Measurements from ENCODE around the gene TMEFF2. TPM values are rescaled to one million over a fixed set of nuclear protein-coding genes. Genes with fewer than 3 reads are reported as not detected.
"Not testable (repeated sequence)": the region's sequence is repeated elsewhere in the genome, so short reads cannot be mapped to it uniquely, and the experiment has no call there.

Gene TMEFF2
- total RNA-seq, 1 donor from 2014 or later = not detected

DNA sequence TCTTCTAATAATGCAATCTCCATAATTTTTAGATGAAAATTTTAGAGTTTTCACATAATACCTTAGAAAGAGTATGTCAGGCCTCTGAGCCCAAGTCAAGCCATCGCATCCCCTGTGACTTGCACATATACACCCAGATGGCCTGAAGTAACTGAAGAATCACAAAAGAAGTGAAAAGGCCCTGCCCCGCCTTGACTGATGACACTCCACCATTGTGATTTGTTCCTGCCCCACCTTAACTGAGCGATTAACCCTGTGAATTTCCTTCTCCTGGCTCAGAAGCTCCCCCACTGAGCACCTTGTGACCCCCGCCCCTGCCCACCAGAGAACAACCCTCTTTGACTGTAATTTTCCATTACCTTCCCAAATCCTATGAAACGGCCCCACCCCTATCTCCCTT is 64.4 kb downstream of the TMEFF2 start:
- not testable (repeated sequence) for DNase-seq (ENCODE audit: low spot score)

- DNase-seq (ENCODE audit: low spot score) = no peak
These were observed 66.1 kb downstream of the TMEFF2 start for GRCh38 chr2:192128655-192129054.

- no peak for DNase-seq (ENCODE audit: low spot score)
These were observed 67.3 kb downstream of the TMEFF2 start for GRCh38 chr2:192127434-192127833.

- DNase-seq (ENCODE audit: low spot score) = no peak
These were observed 67.8 kb downstream of the TMEFF2 start for GRCh38 chr2:192126912-192127311.

DNA sequence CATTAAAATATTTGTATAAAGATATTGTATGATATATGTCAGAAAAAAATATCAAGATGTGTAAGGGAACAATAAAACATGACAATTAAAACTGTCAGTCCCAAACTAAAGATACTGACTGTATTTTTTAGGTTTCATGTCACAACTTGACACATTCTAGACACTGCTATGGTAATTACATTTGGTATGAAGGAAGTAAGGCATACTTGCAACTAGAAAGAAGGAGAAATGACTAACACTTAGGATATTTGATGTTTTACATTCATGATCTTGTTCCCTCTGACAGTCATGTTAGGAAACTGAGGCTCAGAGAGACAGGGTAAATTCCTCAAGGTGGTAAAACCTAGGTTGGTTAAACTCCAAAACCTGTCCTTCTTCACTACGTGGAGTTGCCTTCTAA is 68.3 kb downstream of the TMEFF2 start:
- DNase-seq (ENCODE audit: low spot score) = no peak

DNA sequence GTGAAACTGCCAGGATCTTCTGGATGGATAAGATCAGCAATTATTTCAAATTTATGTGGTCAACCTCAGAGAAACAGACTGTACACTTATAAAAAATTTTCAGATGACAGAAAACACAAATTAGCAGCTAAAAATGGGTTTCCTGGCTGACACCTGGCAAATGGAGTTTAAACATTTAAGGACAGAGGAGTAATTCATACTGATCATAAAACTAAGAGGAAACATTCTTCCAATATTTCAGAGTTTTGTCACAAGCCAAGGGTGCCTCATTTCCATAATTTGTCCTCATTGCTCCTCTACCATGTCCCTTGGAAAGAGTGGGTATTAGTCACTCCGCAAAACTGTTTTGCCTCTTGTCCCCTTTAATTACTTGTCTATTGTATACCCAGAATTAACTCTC is 70.2 kb downstream of the TMEFF2 start:
- DNase-seq (ENCODE audit: low spot score) = no peak

- DNase-seq (ENCODE audit: low spot score) = no peak
These were observed 70.9 kb downstream of the TMEFF2 start for GRCh38 chr2:192123847-192124246.

DNA sequence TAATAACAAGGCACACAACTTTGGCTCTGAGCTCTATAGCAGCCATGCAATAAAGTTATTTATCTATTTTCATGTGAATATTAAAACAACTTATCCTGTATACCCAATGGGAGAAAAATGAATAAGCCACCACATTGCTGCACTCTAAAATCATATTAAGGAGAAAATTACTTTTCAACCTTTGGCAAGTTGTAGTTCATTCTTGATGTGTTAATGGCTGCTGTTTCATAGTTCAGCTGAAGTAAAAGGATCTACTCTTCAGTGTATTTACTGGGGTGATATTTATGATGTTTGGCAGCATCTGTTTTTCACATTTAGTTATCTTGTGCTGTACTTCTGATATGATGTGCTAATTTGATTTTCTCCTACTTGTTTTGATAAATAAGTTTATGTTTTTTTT is 71.8 kb downstream of the TMEFF2 start:
- DNase-seq (ENCODE audit: low spot score) = no peak

DNA sequence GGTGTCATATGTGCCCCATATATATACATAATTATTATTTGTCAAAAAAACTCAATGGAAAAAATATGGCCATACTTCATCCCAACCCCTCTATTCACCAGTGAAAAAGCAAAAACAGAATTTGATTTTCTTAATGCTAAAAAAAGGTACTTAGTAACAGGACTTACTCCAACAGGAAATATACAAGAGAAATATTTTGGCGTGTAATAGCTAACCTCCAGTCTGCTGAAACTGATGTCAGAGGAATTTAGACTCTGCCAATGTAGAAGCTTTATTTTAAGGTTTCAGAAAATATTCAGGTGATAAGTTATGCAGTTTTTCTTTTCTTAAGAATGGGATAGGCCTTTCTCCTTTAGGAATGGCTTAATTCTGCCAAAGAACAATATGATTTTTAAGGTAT is 72.6 kb downstream of the TMEFF2 start:
- no peak for DNase-seq (ENCODE audit: low spot score)

DNA sequence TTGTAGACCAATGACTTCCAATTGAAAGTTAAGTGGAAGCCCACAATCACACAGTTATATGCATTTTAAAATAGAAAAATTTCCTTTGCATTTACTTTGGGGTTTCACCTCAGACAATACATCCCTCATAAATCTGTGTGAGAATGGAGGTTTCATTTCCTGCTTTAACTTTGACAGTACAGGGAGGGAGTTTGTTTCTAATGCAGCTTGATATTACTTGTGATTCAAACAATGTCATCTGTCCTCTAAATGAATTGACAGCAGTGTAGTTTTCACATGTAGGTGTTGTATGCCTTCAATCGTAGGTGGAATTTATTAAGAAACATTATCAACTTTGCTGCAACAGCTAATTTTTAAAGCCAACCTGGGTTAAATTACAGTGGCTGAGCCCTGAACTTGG is 75.2 kb downstream of the TMEFF2 start:
- DNase-seq (ENCODE audit: low spot score) = no peak

- no peak for DNase-seq (ENCODE audit: low spot score)
These were observed 77.0 kb downstream of the TMEFF2 start for GRCh38 chr2:192117705-192118104.

GRCh38 chr2:192111536-192111935 is 83.2 kb downstream of the TMEFF2 start:
- not testable (repeated sequence) for DNase-seq (ENCODE audit: low spot score)

DNA sequence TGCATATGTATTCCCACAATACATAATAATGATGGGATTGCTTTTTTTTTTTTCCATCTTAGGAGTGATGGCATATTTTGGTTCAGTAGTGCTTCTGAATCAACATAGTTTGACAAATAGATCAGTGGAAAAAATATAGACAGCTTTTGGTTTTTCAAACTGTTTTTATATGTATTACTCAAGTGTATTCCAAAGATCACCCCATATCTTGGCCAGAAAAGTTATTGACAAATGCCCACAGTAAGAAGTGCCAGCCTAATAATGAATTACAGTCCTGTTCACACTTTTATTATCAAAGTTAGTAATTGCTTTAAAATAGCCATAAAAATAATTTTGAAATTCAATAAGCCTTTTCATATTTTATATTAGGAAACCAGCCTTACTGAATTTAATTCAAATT is 95.0 kb downstream of the TMEFF2 start:
- DNase-seq (ENCODE audit: low spot score) = no peak

DNA sequence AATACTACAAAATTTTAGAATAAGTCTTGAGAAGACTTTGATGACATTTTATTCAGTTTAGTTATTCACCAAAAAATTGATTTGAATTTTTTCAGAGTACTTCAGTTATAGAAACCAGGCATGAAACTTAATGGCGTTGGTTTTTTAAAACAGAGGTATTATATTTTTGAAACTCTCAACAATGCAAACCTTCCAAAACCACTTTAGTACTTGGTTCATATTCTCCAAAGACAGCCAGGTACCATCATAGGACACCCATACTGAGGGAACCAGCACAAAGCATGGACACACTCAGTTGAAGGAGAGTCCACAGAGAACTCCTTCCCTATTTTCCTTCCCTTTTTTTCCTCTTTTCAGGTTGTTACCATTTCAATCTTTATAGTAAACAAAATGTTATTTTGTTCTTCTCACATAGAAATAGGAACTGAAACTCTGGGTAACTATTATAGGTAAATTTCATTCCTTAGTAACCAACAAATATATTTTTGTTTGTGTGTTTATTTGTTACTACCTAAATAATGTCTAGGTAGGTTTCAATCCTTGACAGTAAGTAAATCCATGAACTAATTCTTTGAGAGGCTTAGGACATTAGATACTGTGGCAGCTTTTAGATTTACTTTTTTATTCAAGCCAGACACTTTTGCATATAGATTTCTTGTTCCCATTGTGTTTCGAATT is 95.8 kb downstream of the TMEFF2 start:
- DNase-seq (ENCODE audit: low spot score) = no peak

DNA sequence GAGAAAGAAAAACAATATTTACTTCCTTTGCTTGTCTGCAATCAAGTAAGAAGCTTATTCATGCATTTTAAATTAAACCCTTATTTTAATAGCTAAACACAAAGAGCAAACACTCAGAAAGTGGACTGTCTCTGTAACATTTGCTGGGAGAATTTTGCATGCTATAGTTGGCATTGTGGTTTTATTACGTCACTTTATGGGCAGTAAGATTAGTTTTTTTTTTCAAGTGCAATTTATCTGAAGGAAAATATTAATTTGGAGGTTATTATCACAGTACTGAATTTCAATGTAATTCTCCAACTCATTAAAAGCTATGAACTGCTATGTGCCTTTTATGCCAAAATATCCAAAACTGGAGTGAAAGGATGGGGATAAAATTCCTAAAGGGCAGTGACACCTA is 103.3 kb downstream of the TMEFF2 start:
- no peak for DNase-seq (ENCODE audit: low spot score)

- DNase-seq (ENCODE audit: low spot score) = no peak
These were observed 103.8 kb downstream of the TMEFF2 start for GRCh38 chr2:192090911-192091310.

DNA sequence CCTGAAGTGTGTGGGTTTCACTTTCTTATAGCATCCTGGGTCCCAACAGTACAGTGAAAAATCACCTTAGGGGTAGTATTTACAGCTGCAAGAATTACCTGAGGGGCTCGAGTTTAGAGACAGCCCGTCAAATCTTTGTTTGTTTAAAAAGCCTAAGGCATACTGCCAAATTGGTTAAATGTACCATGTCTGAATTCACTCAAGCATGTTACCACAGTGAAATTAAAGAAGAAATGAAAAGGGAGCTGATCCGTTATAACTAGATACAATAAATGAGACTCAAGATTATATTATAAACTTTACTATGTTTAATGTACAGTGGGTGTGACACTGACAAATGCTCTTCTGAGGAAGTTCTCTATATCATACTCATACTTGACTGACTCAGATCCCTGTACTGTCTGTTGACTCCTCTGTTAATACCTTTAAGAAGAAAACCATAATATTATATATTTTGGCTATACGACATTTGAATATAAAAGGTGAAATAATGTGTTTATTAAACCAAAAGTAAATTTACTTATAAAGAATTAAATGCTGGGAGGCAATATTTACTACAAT is 107.3 kb downstream of the TMEFF2 start:
- no peak for DNase-seq (ENCODE audit: low spot score)

- no peak for DNase-seq (ENCODE audit: low spot score)
These were observed 112.6 kb downstream of the TMEFF2 start for GRCh38 chr2:192082121-192082520.

DNA sequence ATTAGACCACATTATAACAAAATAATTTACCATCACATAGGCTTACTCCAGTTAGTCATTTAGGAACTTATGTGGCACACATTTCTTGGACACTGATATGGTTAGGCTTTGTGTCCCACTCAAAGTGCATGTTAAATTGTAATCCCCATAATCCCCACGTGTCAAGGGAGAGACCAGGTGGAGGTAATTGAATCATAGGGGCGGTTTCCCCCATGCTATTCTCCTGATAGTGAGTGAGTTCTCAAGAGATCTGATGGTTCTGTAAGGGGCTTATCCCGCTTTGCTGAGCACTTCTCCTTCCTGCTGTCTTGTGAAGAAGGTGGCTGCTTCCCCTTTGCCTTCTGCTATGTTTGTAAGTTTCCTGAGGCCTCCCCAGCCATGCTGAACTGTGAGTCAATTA is 114.6 kb downstream of the TMEFF2 start:
- not testable (repeated sequence) for DNase-seq (ENCODE audit: low spot score)

- DNase-seq (ENCODE audit: low spot score) = no peak
These were observed 120.9 kb downstream of the TMEFF2 start for GRCh38 chr2:192073878-192074277.

GRCh38 chr2:192072778-192073177 is 122.0 kb downstream of the TMEFF2 start:
- no peak for DNase-seq (ENCODE audit: low spot score)

DNA sequence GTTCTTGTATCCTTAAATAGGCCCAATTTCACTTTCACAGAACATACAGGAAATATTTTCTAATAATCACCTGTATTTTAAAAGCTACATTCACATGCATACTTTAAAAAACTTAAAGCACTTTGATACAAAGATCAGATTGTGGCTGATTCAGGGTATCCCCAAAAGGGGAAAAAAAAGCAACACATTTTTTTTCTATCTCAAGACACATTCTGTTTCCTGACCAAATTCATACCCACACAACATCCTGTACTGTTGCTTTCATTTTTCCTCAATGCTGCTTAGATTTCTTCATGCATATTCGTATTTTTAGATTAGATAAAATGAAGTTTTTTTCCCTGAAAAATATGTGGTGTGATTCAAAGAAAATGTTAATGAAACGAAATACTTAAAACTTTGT is 122.5 kb downstream of the TMEFF2 start:
- no peak for DNase-seq (ENCODE audit: low spot score)

GRCh38 chr2:192070099-192070498 is 124.6 kb downstream of the TMEFF2 start:
- DNase-seq (ENCODE audit: low spot score) = no peak
